Loucy (cell line): ENCODE data around the gene PSD2.

Experiments
- H2AFZ ChIP-seq: fragments of 200-600 bp; sonication (generic); 2 replicates; pipeline ENCODE4 v1.6.0; 2016; ENCODE audit warnings: antibody characterized with exemption, mild to moderate bottlenecking, low read length, moderate library complexity
- H3F3A ChIP-seq: fragments of 200-600 bp; 2 replicates; pipeline ENCODE4 v1.6.0; 2016; ENCODE audit warnings: antibody characterized with exemption, low read depth, mild to moderate bottlenecking
- H3K27me3 ChIP-seq: fragments of 200-600 bp; sonication (generic); 2 replicates; pipeline ENCODE4 v1.6.1; 2014; ENCODE audit warnings: low read length, mild to moderate bottlenecking; ENCODE audit not compliant: insufficient read depth, poor library complexity, severe bottlenecking
- H3K36me3 ChIP-seq: fragments of 200-600 bp; sonication (generic); 2 replicates; pipeline ENCODE4 v1.6.1; 2016; ENCODE audit warnings: low read length; ENCODE audit not compliant: insufficient read depth
- H3K4me1 ChIP-seq: fragments of 200-600 bp; sonication (generic); 2 replicates; pipeline ENCODE4 v1.5.1; 2014; ENCODE audit warnings: low read length, mild to moderate bottlenecking; ENCODE audit not compliant: insufficient read depth, poor library complexity, severe bottlenecking
- H3K4me2 ChIP-seq: fragments of 200-600 bp; sonication (generic); 2 replicates; pipeline ENCODE4 v1.6.0; 2014; ENCODE audit warnings: antibody characterized with exemption, low read length, low read depth, mild to moderate bottlenecking; ENCODE audit not compliant: poor library complexity, severe bottlenecking
- H3K4me3 ChIP-seq: fragments of 200-600 bp; sonication (generic); 2 replicates; pipeline ENCODE4 v1.5.1; 2014; ENCODE audit warnings: low read length, mild to moderate bottlenecking, mixed read lengths; ENCODE audit not compliant: poor library complexity, severe bottlenecking
- H3K79me2 ChIP-seq: fragments of 200-600 bp; sonication (generic); 2 replicates; pipeline ENCODE4 v1.6.1; 2014; ENCODE audit warnings: low read length; ENCODE audit not compliant: insufficient read depth
- H3K9ac ChIP-seq: fragments of 200-600 bp; sonication (generic); 2 replicates; pipeline ENCODE4 v1.6.0; 2014; ENCODE audit warnings: mild to moderate bottlenecking, low read depth, low read length, moderate library complexity; ENCODE audit not compliant: poor library complexity, severe bottlenecking
- H3K9me2 ChIP-seq: fragments of 200-600 bp; sonication (generic); replicated peaks from 2 replicates; pipeline ENCODE4 v1.6.1; 2016; ENCODE audit warnings: low read depth, low read length, mixed read lengths
- H3K9me3 ChIP-seq: fragments of 200-600 bp; sonication (generic); 2 replicates; pipeline ENCODE4 v1.6.1; 2014; ENCODE audit warnings: mild to moderate bottlenecking, antibody characterized with exemption, low read length, low read depth; ENCODE audit not compliant: insufficient read depth
- H4K20me1 ChIP-seq: fragments of 200-600 bp; sonication (generic); 2 replicates; pipeline ENCODE4 v1.6.0; 2014; ENCODE audit warnings: antibody characterized with exemption, low read length, mild to moderate bottlenecking; ENCODE audit not compliant: insufficient read depth, poor library complexity, severe bottlenecking
- EZH2phosphoT487 ChIP-seq: fragments of 200-600 bp; IDR thresholded peaks from 2 replicates; pipeline ENCODE4 v1.6.1; 2018; ENCODE audit warnings: antibody characterized with exemption, mild to moderate bottlenecking, moderate library complexity, borderline replicate concordance
- TF ChIP-seq, protein P1 (sequence below): fragments of 200-600 bp; sonication (generic); conservative IDR thresholded peaks from 2 replicates; pipeline ENCODE4 v1.5.1; 2014; ENCODE audit warnings: mild to moderate bottlenecking, antibody characterized with exemption, low read length

Gene PSD2

GRCh38 chr5:139848508-139849100 lies 53.0 kb downstream of the PSD2 start:
- Histone ChIP-seq H3K36me3 (no peaks in the 10 kb centered on the region), H3K4me2 (peak overlapping the region; percentile 57), H3K4me1 (peaks cover 3% of the 10 kb centered on the region), H3F3A (no peaks in the 10 kb centered on the region), H3K9ac (peak overlapping the region; percentile 62), H4K20me1 (no peaks in the 10 kb centered on the region), H3K79me2 (no peaks in the 10 kb centered on the region), H3K4me3 (peak overlapping the region; percentile 73), H3K9me3 (no peaks in the 10 kb centered on the region), H2AFZ (peak overlapping the region; percentile 72; the same call in 1 of the 2 replicates), H3K9me2 (no peaks in the 10 kb centered on the region), H3K27me3 (peaks cover 11% of the 10 kb centered on the region)
- no peak for TF ChIP-seq EZH2phosphoT487
- TF ChIP-seq, protein P1, sequence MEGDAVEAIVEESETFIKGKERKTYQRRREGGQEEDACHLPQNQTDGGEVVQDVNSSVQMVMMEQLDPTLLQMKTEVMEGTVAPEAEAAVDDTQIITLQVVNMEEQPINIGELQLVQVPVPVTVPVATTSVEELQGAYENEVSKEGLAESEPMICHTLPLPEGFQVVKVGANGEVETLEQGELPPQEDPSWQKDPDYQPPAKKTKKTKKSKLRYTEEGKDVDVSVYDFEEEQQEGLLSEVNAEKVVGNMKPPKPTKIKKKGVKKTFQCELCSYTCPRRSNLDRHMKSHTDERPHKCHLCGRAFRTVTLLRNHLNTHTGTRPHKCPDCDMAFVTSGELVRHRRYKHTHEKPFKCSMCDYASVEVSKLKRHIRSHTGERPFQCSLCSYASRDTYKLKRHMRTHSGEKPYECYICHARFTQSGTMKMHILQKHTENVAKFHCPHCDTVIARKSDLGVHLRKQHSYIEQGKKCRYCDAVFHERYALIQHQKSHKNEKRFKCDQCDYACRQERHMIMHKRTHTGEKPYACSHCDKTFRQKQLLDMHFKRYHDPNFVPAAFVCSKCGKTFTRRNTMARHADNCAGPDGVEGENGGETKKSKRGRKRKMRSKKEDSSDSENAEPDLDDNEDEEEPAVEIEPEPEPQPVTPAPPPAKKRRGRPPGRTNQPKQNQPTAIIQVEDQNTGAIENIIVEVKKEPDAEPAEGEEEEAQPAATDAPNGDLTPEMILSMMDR: no peak

GRCh38 chr5:139849501-139849900 lies 53.9 kb downstream of the PSD2 start:
- no peak overlapping the region for H3K4me3 ChIP-seq
- no peak overlapping the region for H3K9ac ChIP-seq
- peaks cover 3% of the 10 kb centered on the region for H3K4me1 ChIP-seq
- peaks cover 11% of the 10 kb centered on the region for H3K27me3 ChIP-seq
- TF ChIP-seq EZH2phosphoT487: no peak
- TF ChIP-seq, protein P1: no peak
- H3K9me3 ChIP-seq: no peaks in the 10 kb centered on the region
- H4K20me1 ChIP-seq: no peaks in the 10 kb centered on the region
- H2AFZ ChIP-seq: no peak overlapping the region
- H3K9me2 ChIP-seq: no peaks in the 10 kb centered on the region
- no peaks in the 10 kb centered on the region for H3K79me2 ChIP-seq
- H3K36me3 ChIP-seq: no peaks in the 10 kb centered on the region
- no peaks in the 10 kb centered on the region for H3F3A ChIP-seq
- H3K4me2 ChIP-seq: no peak overlapping the region

DNA sequence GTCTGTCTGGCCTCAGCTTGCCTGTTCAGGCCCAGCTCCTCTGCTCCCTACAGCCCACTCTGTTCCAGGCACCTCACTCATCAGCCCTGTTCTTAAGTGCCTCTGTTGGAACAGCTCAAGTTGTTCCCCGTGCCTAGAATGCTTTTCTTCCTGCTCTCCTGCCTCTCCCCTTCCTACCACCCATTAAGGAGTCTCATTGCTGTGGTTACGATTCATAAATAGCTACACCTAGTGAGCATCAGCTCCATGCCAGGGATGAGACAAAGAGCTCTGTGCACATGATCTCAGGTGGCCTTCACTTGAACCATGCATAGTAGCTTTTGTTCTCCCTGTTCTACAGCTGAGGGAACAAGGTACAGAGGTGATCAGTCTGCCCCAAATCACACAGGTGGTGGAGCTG lies 54.3 kb downstream of the PSD2 start:
- no peak for TF ChIP-seq EZH2phosphoT487
- TF ChIP-seq, protein P1: no peak
- Histone ChIP-seq H3K4me1 (peaks cover 3% of the 10 kb centered on the region), H3K9me3 (no peaks in the 10 kb centered on the region), H3K9me2 (no peaks in the 10 kb centered on the region), H3F3A (no peaks in the 10 kb centered on the region), H3K4me3 (no peak overlapping the region), H3K4me2 (no peak overlapping the region), H3K79me2 (no peaks in the 10 kb centered on the region), H2AFZ (no peak overlapping the region), H3K36me3 (no peaks in the 10 kb centered on the region), H3K27me3 (peaks cover 11% of the 10 kb centered on the region), H3K9ac (no peak overlapping the region), H4K20me1 (no peaks in the 10 kb centered on the region)
